KMS-11 (cell line): ENCODE results near the gene SETBP1.

ENCODE experiments used
- H2AFZ ChIP-seq: fragments of 200-600 bp; sonication (generic); 2 replicates; pipeline ENCODE4 v1.6.1; 2016; ENCODE audit warnings: antibody characterized with exemption, mixed run types, low read depth
- H3K27ac ChIP-seq: fragments of 200-600 bp; sonication (generic); 2 replicates; pipeline ENCODE4 v1.6.1; 2016; ENCODE audit warnings: mild to moderate bottlenecking, mixed run types
- H3K27me3 ChIP-seq: fragments of 200-600 bp; sonication (generic); 2 replicates; pipeline ENCODE4 v1.6.1; 2017; ENCODE audit warnings: mild to moderate bottlenecking, low read depth, mixed run types, moderate library complexity; ENCODE audit not compliant: insufficient read depth
- H3K36me3 ChIP-seq: fragments of 200-600 bp; sonication (generic); 2 replicates; pipeline ENCODE4 v1.6.1; 2017; ENCODE audit warnings: mild to moderate bottlenecking, mixed run types; ENCODE audit not compliant: insufficient read depth
- H3K4me1 ChIP-seq: fragments of 200-600 bp; sonication (generic); 2 replicates; pipeline ENCODE4 v1.6.1; 2016; ENCODE audit warnings: mild to moderate bottlenecking, low read depth, mixed run types; ENCODE audit not compliant: poor library complexity, severe bottlenecking
- H3K4me2 ChIP-seq: fragments of 200-600 bp; sonication (generic); 2 replicates; pipeline ENCODE4 v1.7.0; 2016; ENCODE audit warnings: mild to moderate bottlenecking, mixed run types
- H3K4me3 ChIP-seq: fragments of 200-600 bp; sonication (generic); IDR thresholded peaks from 2 replicates; pipeline ENCODE4 v1.6.1; 2017; ENCODE audit warnings: low read depth, low read length, mixed read lengths; ENCODE audit not compliant: insufficient read depth
- H3K79me2 ChIP-seq: fragments of 200-600 bp; sonication (generic); 2 replicates; pipeline ENCODE4 v1.6.1; 2016; ENCODE audit warnings: low read depth, mixed run types; ENCODE audit not compliant: insufficient read depth
- H3K9ac ChIP-seq: fragments of 200-600 bp; sonication (generic); 2 replicates; pipeline ENCODE4 v1.6.1; 2016; ENCODE audit warnings: mild to moderate bottlenecking, mixed run types
- H4K20me1 ChIP-seq: fragments of 200-600 bp; sonication (generic); 2 replicates; pipeline ENCODE4 v1.6.1; 2016; ENCODE audit warnings: mild to moderate bottlenecking, mixed run types; ENCODE audit not compliant: insufficient read depth
- TF ChIP-seq, protein P1 (sequence below): fragments of 200-600 bp; sonication (generic); conservative IDR thresholded peaks from 2 replicates; pipeline ENCODE4 v1.6.1; 2017; ENCODE audit warnings: low read depth, mild to moderate bottlenecking, antibody characterized with exemption, low read length, moderate library complexity, mixed read lengths

Gene SETBP1

DNA sequence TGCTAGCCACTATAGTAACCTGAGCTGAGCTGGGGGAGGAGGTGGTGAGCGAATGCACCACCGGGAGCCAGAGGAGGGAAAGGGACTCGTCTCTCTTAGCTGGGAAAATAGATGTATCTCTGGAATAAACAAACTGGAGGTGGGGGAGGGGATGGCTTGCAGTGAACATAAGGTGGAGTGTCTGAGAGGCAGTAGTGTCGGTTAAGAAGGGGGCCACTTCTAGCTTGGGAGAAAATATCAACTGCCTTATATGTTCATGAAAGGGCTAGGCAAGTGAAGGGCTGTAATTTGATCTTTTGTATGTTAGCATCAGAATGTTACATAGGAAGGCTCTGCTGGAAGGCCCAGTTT lies 2.2 kb downstream of the SETBP1 start:
- no peaks in the 10 kb centered on the region for H4K20me1 ChIP-seq
- H3K4me3 ChIP-seq, result peak overlapping the region; percentile 64
- no peaks in the 10 kb centered on the region for H3K27me3 ChIP-seq
- no peaks in the 10 kb centered on the region for H3K36me3 ChIP-seq
- peaks cover 82% of the 10 kb centered on the region for H3K79me2 ChIP-seq
- H2AFZ ChIP-seq, result no peak overlapping the region
- H3K4me1 ChIP-seq, result peaks cover 61% of the 10 kb centered on the region
- peak overlapping the region; percentile 89 for H3K4me2 ChIP-seq
- TF ChIP-seq, protein P1, sequence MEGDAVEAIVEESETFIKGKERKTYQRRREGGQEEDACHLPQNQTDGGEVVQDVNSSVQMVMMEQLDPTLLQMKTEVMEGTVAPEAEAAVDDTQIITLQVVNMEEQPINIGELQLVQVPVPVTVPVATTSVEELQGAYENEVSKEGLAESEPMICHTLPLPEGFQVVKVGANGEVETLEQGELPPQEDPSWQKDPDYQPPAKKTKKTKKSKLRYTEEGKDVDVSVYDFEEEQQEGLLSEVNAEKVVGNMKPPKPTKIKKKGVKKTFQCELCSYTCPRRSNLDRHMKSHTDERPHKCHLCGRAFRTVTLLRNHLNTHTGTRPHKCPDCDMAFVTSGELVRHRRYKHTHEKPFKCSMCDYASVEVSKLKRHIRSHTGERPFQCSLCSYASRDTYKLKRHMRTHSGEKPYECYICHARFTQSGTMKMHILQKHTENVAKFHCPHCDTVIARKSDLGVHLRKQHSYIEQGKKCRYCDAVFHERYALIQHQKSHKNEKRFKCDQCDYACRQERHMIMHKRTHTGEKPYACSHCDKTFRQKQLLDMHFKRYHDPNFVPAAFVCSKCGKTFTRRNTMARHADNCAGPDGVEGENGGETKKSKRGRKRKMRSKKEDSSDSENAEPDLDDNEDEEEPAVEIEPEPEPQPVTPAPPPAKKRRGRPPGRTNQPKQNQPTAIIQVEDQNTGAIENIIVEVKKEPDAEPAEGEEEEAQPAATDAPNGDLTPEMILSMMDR, result no peak
- H3K27ac ChIP-seq, result peak overlapping the region; percentile 92; the same call in 1 of the 2 replicates
- H3K9ac ChIP-seq, result peak overlapping the region; percentile 98; the same call in 1 of the 2 replicates

GRCh38 chr18:44683556-44683955 lies 2.9 kb downstream of the SETBP1 start:
- peaks cover 82% of the 10 kb centered on the region for H3K79me2 ChIP-seq
- H3K4me1 ChIP-seq, result peaks cover 58% of the 10 kb centered on the region
- no peaks in the 10 kb centered on the region for H3K36me3 ChIP-seq
- no peaks in the 10 kb centered on the region for H4K20me1 ChIP-seq
- TF ChIP-seq, protein P1, result no peak
- no peaks in the 10 kb centered on the region for H3K27me3 ChIP-seq
- peak overlapping the region; percentile 89 for H3K4me2 ChIP-seq
- no peak overlapping the region for H3K4me3 ChIP-seq
- H2AFZ ChIP-seq, result no peak overlapping the region
- peak overlapping the region; percentile 98; the same call in 1 of the 2 replicates for H3K9ac ChIP-seq
- H3K27ac ChIP-seq, result peak overlapping the region; percentile 92; the same call in 1 of the 2 replicates

GRCh38 chr18:44685296-44685695 lies 4.6 kb downstream of the SETBP1 start:
- H2AFZ ChIP-seq, result no peak overlapping the region
- peaks cover 97% of the 10 kb centered on the region for H3K79me2 ChIP-seq
- peak overlapping the region; percentile 89; the same call in 1 of the 2 replicates for H3K4me2 ChIP-seq
- no peak overlapping the region for H3K9ac ChIP-seq
- no peaks in the 10 kb centered on the region for H3K36me3 ChIP-seq
- no peak overlapping the region for H3K4me3 ChIP-seq
- H3K27ac ChIP-seq, result no peak overlapping the region
- H3K27me3 ChIP-seq, result no peaks in the 10 kb centered on the region
- TF ChIP-seq, protein P1, result no peak
- no peaks in the 10 kb centered on the region for H4K20me1 ChIP-seq
- peaks cover 60% of the 10 kb centered on the region for H3K4me1 ChIP-seq

DNA sequence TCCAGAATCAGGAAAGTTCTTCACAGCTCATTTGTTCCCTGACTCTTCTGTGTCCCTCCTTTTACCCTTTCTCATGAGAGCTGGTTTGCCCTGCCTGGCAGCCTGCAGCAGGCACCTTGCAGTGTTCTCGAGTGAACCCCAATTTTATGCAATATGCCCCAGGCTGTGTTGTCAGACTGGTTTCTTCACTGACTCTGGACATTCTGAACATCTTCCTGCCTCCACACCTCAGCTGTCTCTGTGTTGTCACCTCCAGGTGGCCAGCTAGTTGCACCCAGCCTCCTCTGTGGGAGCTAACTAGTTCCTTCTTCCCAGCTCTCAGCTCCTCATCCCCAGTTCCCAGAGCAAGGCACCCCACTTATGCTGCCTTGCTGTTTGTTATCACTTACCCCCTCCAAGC lies 5.5 kb downstream of the SETBP1 start:
- Histone ChIP-seq H3K4me3 (no peak overlapping the region), H4K20me1 (no peaks in the 10 kb centered on the region), H3K27me3 (no peaks in the 10 kb centered on the region), H3K27ac (no peak overlapping the region), H3K9ac (no peak overlapping the region), H3K4me2 (peak overlapping the region; percentile 89; the same call in 1 of the 2 replicates), H3K36me3 (no peaks in the 10 kb centered on the region), H3K79me2 (peaks cover 100% of the 10 kb centered on the region), H2AFZ (no peak overlapping the region), H3K4me1 (peaks cover 68% of the 10 kb centered on the region)
- TF ChIP-seq, protein P1, result no peak
